Activated naive CD4-positive, alpha-beta T cell treated with anti-CD3 and anti-CD28 coated beads, Interleukin-2, amount 10 ng/mL, durations not matched to agents 7 days and 5 days (primary cell): ENCODE results near the gene PCSK6.
"Not testable (repeated sequence)": the region's sequence is repeated elsewhere in the genome, so short reads cannot be mapped to it uniquely, and the experiment has no call there.

Experiments
- CTCF ChIA-PET: fragments of 350-600 bp; sonication (Branson Sonifier 250); formaldehyde crosslinking; loops from one replicate; lab custom pipeline; 2021; ENCODE audit warnings: antibody characterized with exemption; lab: Charles Lee
- DNase-seq: peaks from one replicate; pipeline ENCODE4 v3.0.0-alpha.2; 2020
- H3K27ac Mint-ChIP-seq: one replicate; pipeline ENCODE4 v1.8.0; 2021; ENCODE audit warnings: mild to moderate bottlenecking, moderate library complexity, mixed read lengths
- H3K27me3 Mint-ChIP-seq: one replicate; pipeline ENCODE4 v1.8.0; 2021; ENCODE audit warnings: mild to moderate bottlenecking, mixed read lengths
- H3K36me3 Mint-ChIP-seq: one replicate; pipeline ENCODE4 v1.8.0; 2021; ENCODE audit warnings: mixed read lengths
- H3K4me1 Mint-ChIP-seq: one replicate; pipeline ENCODE4 v1.8.0; 2021; ENCODE audit warnings: mixed read lengths
- H3K4me3 Mint-ChIP-seq: one replicate; pipeline ENCODE4 v1.8.0; 2021; ENCODE audit warnings: mild to moderate bottlenecking, moderate library complexity, mixed read lengths
- H3K9me3 Mint-ChIP-seq: one replicate; pipeline ENCODE4 v1.8.0; 2021; ENCODE audit warnings: mixed read lengths

The PCSK6 gene

DNA sequence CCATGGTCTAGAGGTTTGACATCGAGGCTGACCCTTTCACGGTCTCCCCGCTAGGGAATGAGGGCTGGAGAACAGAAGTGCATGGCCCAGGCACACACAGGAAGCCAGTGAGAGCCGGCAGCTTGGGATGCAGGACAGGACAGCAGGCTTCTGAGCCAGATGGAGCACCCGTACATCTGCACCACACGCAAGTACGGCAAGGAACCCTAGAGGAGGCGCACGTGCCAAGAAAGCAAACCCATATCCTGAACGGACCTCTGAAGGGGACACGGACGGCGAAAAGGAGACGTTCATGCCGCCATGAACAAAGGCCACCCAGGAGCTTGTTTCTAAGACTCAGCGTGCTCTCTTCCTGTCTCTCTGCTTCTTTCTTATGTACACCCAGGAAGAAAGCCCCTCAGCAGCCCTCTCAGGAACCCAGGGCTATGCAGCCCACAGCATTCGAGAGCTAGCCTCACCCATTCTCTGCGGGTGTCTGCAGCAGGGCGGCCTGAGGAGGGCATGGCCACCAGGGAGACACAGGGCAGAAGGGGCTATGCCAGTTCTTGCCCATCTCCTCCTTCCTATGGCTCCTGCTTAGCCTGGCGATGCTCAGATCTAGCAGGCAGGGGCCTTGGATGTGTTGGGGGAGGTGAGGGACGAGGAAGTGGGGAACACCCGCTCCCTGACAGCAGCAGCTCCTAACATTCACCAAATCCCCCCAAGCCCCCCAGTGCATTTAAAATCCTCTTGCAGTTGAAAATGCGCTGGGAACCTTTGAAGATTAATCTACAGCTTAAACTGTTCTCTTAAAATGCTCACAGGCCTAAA lies 81.3 kb downstream of the PCSK6 start:
- Mint-ChIP-seq H3K27me3 (peaks cover 9% of the 10 kb centered on the region), H3K27ac (no peak overlapping the region), H3K4me1 (no peaks in the 10 kb centered on the region), H3K9me3 (no peaks in the 10 kb centered on the region), H3K4me3 (no peak overlapping the region), H3K36me3 (no peaks in the 10 kb centered on the region)
- DNase-seq, result no peak
- CTCF ChIA-PET, result no interaction called here

DNA sequence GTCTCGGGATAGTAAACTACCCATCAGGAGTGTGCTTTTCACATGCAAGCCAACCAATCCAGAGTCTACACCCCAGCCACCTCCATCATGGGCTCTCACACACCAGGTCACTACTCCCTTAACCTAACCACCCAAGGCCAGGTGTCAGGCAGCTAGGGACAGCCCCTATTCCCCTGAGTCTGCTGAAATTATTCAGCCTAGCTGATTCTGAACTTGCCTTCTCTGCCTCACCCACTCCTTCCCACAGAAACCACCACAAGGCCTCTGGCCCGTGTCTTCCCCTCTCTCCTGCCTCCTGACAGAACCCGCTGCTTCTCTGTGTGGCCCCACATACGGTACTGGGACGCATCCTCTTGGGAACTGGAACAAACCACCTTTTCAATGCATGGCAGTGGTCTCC lies 82.1 kb downstream of the PCSK6 start:
- Mint-ChIP-seq H3K4me1 (no peaks in the 10 kb centered on the region), H3K27me3 (peaks cover 6% of the 10 kb centered on the region), H3K4me3 (no peak overlapping the region), H3K27ac (no peak overlapping the region), H3K9me3 (no peaks in the 10 kb centered on the region), H3K36me3 (no peaks in the 10 kb centered on the region)
- CTCF ChIA-PET, result no interaction called here
- no peak for DNase-seq

DNA sequence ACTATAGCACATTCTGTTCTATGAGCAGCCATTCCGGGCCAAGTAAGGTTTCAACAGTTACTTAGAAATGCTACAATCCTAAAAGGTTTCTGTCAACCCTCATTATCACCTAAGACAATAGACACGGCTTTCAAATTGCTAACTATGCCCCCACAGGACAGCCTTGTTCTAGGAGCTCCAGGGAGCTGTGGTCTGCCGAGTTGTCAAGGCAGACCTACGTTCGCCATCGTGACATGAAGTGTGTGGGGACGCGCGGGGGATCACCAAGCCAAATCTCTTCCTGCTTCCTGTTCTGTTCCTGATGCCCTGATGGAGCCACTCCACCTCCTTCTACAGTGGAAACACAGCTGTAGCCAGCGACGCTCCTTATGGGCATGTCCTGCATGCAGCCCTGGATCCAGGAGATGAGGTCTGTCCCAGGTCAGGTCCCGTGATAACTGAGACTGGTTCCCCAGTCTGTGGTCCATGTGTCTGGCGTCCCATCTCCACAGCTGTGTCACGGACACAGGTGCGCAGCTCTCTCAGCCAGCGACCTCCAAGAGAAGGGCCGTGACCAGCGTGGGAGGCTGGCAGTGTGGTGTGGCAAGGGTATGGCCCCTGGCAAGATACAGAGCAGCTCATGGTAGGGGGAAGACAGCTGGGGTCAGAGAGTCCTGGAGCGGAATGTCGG lies 82.8 kb downstream of the PCSK6 start:
- no peaks in the 10 kb centered on the region for H3K36me3 Mint-ChIP-seq
- H3K4me1 Mint-ChIP-seq, result no peaks in the 10 kb centered on the region
- no peak overlapping the region for H3K4me3 Mint-ChIP-seq
- peaks cover 6% of the 10 kb centered on the region for H3K27me3 Mint-ChIP-seq
- H3K9me3 Mint-ChIP-seq, result no peaks in the 10 kb centered on the region
- CTCF ChIA-PET, result no interaction called here
- DNase-seq, result no peak
- no peak overlapping the region for H3K27ac Mint-ChIP-seq

DNA sequence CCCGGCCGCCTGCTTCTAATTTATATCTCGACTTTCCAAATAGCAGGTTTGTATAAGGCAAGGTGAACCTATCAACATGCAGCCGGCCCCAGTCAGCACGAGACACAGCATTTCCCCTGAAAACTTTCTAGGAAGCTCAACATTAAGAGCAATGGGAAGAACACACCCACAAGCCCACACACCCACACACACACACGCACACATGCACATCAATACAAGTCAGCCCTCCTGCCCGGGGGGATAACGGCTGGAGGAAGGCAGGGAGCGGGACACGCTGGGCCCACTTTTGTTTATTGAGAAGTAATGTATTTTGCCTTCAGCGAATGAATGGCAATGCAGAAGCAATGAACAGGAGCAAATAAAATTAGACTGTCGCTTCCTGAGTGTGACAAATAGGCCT lies 83.5 kb downstream of the PCSK6 start:
- H3K27ac Mint-ChIP-seq, result no peak overlapping the region
- peaks cover 8% of the 10 kb centered on the region for H3K27me3 Mint-ChIP-seq
- H3K4me1 Mint-ChIP-seq, result no peaks in the 10 kb centered on the region
- no peak for DNase-seq
- H3K36me3 Mint-ChIP-seq, result no peaks in the 10 kb centered on the region
- H3K4me3 Mint-ChIP-seq, result no peak overlapping the region
- no peaks in the 10 kb centered on the region for H3K9me3 Mint-ChIP-seq
- CTCF ChIA-PET, result no interaction called here

DNA sequence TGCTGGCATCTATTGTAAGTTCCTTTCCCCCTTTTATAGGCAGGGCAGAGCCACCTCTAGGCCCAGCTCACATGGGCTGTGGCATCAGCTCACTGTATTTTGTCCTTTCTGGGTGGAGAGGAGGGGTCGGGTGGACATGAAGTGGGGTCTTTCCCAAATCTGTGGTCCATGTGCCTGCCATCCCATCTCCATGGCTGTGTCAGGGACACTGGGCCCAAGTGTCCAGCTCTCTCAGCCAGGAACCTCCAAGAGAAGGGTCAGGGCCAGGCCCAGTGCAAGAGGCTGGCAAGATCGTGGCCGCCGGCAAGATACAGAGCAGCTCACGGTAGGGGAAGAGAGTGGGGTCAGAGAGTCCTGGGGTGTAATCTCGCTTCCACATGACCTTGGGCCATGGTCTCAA lies 85.3 kb downstream of the PCSK6 start:
- DNase-seq, result no peak
- Mint-ChIP-seq H3K9me3 (no peaks in the 10 kb centered on the region), H3K27me3 (peaks cover 22% of the 10 kb centered on the region), H3K4me1 (no peaks in the 10 kb centered on the region), H3K36me3 (no peaks in the 10 kb centered on the region), H3K27ac (no peak overlapping the region), H3K4me3 (no peak overlapping the region)
- CTCF ChIA-PET, result no interaction called here

DNA sequence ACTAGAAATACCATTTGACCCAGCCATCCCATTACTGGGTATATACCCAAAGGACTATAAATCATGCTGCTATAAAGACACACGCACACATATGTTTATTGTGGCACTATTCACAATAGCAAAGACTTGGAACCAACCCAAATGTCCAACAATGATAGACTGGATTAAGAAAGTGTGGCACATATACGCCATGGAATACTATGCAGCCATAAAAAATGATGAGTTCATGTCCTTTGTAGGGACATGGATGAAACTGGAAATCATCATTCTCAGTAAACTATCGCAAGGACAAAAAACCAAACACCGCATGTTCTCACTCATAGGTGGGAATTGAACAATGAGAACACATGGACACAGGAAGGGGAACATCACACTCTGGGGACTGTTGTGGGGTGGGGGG lies 86.6 kb downstream of the PCSK6 start:
- H3K4me1 Mint-ChIP-seq, DNase-seq, H3K9me3 Mint-ChIP-seq, H3K27ac Mint-ChIP-seq, CTCF ChIA-PET, H3K36me3 Mint-ChIP-seq, H3K4me3 Mint-ChIP-seq: not testable (repeated sequence)
- peaks cover 32% of the 10 kb centered on the region for H3K27me3 Mint-ChIP-seq

DNA sequence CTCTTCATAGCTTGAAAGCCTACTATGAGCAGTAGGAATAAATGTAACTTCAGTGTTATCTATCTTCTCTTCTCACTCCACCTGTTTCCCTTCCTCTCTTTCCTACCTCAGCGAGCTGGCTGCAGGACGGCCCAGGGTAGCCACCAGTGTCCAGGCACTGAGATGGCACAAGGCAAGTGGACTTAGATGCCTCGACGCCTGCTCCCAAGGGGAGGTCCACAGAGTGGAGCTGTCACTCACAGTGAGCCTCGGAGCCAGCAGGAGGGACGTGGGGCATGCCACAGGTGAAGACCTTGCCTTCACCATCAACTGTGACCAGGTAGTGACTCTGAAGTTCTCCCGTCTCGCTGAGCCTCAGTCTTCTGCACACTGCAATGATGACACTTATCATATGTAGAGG lies 88.2 kb downstream of the PCSK6 start:
- Mint-ChIP-seq H3K9me3 (no peaks in the 10 kb centered on the region), H3K4me1 (no peaks in the 10 kb centered on the region), H3K27ac (no peak overlapping the region), H3K36me3 (no peaks in the 10 kb centered on the region), H3K27me3 (peaks cover 48% of the 10 kb centered on the region), H3K4me3 (no peak overlapping the region)
- CTCF ChIA-PET, result no interaction called here
- DNase-seq, result no peak

DNA sequence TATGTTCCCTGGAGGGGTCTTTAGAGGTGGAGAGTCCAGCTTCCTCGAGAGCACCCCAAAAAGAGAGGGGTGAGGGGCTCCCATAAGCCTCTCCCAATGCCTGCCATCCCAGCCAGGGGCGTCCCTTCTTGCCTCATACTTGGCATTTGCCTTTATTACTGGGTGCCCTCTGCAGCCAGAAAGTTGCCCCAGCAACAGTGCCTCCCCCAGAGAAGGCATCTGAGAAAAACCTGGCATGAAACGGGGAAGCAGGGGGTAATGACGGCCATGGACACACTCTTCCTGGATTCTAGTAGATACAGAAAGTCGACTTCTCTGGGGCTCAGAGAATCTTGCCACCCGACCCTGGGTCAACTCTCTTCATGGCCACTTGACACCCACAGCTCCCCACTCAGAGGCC lies 90.1 kb downstream of the PCSK6 start:
- Mint-ChIP-seq H3K9me3 (no peaks in the 10 kb centered on the region), H3K27me3 (peaks cover 59% of the 10 kb centered on the region), H3K4me3 (no peak overlapping the region), H3K36me3 (no peaks in the 10 kb centered on the region), H3K27ac (no peak overlapping the region), H3K4me1 (no peaks in the 10 kb centered on the region)
- CTCF ChIA-PET, result no interaction called here
- no peak for DNase-seq

DNA sequence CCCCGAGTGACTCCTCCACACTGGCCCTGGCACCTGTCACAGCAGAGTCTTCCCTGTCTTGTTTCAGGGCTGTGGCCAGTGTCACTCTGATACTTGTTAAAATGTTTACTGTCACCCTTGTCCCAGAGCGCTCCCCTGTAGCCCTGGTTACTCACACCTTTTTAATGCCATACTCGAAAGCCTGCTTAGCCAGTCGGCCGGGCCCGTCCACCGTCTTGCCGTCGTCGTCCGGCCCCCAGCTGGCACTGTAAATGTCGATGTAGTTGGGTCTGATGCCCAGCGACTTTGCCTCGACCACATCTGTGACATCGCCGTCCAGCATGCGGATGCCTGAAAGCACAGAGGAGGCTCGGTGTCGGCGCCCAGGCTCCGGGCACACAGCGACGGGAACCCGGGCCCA lies 91.3 kb downstream of the PCSK6 start:
- no peak for DNase-seq
- CTCF ChIA-PET, result no interaction called here
- Mint-ChIP-seq H3K4me1 (no peaks in the 10 kb centered on the region), H3K27ac (no peak overlapping the region), H3K36me3 (no peaks in the 10 kb centered on the region), H3K9me3 (no peaks in the 10 kb centered on the region), H3K4me3 (no peak overlapping the region), H3K27me3 (peaks cover 69% of the 10 kb centered on the region)

DNA sequence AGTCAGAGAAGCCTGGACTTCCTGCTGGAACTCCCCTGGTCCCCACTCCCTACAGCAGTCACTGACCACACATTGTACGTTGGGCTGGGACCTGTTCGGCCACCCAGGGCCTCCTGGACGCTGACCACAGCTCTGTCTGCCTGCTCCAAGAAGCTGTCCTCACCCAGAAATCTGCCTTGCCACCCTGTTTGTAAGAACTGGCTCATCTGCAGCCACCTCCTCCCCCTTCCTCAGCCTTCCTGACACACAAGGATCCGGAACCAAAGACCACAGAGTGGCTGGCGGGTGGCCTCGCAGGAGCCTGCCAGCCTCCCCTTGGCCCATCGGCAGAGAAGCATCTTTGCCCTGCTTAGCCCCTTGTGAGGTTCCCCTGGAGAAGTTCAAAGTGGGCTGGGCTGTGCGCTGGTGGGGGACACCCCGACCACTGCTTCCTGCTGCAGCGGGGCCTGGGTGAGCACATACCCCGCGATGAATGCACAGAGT lies 91.9 kb downstream of the PCSK6 start:
- no peaks in the 10 kb centered on the region for H3K9me3 Mint-ChIP-seq
- DNase-seq, result no peak
- H3K27ac Mint-ChIP-seq, result no peak overlapping the region
- no peaks in the 10 kb centered on the region for H3K36me3 Mint-ChIP-seq
- H3K4me3 Mint-ChIP-seq, result no peak overlapping the region
- H3K27me3 Mint-ChIP-seq, result peaks cover 76% of the 10 kb centered on the region
- CTCF ChIA-PET, result no interaction called here
- H3K4me1 Mint-ChIP-seq, result no peaks in the 10 kb centered on the region

DNA sequence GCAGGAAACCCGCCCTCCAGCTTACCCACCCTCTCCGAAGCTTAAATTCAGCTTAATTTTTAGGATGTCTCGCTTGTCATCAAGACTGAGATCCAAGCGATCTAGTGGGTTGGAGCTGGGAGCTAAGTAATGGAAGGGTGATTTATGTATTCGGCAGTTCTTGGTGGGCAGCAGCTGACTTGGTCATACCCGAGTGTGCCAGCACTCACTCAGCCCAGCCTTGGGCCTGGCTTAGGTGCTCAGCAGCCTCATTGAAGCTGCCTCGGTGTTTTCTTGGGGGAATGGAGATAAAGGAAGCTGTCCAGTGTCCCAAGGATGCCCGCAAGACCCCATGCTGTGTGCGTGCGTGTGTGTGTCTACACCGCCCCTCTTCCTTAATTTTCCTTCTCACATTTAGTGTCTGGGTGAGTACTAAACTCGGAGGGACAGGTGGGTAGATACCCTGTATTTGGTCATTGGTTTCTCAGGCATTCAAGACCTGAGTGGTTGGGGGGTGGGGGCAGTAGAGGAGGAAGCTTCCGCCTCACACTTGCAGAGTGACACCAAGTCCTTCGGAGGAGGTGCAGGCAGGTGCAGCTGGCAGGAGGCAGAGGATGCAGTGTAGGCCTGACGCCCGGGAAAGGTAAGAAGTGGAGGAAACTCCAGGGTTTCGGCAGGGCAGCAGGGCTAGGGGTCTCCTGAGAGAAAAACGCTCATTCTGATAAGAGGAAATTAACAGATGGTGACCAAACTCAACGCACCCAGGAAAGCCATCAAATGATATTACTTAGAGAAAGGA lies 92.8 kb downstream of the PCSK6 start:
- Mint-ChIP-seq H3K36me3 (no peaks in the 10 kb centered on the region), H3K27me3 (peaks cover 77% of the 10 kb centered on the region), H3K4me1 (no peaks in the 10 kb centered on the region), H3K27ac (no peak overlapping the region), H3K9me3 (no peaks in the 10 kb centered on the region), H3K4me3 (no peak overlapping the region)
- DNase-seq, result no peak
- CTCF ChIA-PET, result no interaction called here

DNA sequence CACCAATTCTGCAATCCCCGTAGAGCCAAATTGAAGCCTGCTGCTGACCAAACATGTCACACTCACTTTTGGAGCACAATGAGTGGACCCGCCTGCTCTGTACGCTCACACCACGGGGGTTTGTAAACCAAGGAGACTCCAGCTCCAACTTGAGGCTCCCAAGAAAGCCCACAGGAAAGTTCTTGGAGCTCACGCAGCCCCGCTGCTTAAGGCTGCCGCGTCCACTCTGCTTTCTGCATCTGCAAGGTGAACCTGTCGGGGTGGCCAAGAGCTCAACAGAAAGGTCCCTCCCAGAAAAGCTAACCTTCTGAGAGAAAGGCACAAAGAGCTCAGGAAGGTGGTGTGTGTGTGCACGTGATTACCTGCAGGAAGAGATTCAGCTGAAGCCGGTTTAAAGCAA lies 94.9 kb downstream of the PCSK6 start:
- H3K27ac Mint-ChIP-seq, result no peak overlapping the region
- no peaks in the 10 kb centered on the region for H3K9me3 Mint-ChIP-seq
- no peak for DNase-seq
- peaks cover 69% of the 10 kb centered on the region for H3K27me3 Mint-ChIP-seq
- CTCF ChIA-PET, result no interaction called here
- no peaks in the 10 kb centered on the region for H3K4me1 Mint-ChIP-seq
- H3K4me3 Mint-ChIP-seq, result no peak overlapping the region
- no peaks in the 10 kb centered on the region for H3K36me3 Mint-ChIP-seq

DNA sequence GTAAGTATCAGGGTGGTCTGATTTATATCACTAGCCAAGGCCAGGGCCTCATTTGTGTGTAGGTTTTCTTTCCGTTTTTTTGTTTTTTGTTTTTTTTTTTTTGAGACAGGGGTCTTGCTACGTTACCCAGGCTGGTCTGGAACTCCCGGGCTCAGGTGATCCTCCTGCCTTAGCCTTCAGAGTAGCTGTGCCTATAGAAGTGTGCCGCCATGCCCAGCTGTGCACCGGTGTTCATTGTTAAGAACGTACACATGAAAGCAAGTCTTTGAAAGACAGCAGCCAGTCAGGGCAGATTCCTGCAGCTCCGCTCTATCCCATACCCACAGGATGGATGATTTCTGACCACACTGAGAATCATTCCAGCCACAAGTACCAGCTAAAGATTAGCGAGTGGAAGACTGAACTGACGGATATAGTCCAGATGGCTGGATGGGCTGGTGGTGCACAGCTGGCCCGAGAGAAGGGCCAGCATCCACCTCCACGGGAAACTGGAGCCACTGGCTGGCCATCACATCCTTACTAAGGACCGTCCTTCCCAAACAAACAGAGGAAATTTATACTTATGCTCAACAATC lies 95.4 kb downstream of the PCSK6 start:
- H3K27ac Mint-ChIP-seq, result no peak overlapping the region

DNA sequence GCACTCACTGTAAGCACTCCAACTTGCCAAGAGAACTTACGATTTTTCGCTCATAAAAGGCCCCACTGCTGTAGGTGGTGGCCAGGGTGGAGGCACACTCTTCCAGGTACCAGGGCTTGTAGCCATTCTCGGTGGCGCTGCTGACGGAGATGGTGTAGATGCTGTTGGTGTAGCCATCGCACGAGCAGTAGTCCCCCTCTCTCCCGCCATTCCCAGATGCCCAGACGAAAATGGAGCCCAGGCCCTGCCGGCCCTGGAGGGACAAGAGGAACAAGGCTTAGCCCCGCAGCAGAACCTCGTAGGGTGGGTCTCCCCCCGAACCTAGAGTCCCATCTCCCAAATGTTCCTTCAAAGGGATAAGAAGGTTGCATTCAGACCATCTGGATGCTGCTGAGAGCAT lies 96.3 kb downstream of the PCSK6 start:
- no peaks in the 10 kb centered on the region for H3K9me3 Mint-ChIP-seq
- DNase-seq, result no peak
- no peaks in the 10 kb centered on the region for H3K4me1 Mint-ChIP-seq
- H3K4me3 Mint-ChIP-seq, result no peak overlapping the region
- H3K27ac Mint-ChIP-seq, result no peak overlapping the region
- no peaks in the 10 kb centered on the region for H3K36me3 Mint-ChIP-seq
- H3K27me3 Mint-ChIP-seq, result peaks cover 58% of the 10 kb centered on the region
- CTCF ChIA-PET, result no interaction called here

More for the DNA sequence above, 95.4 kb downstream of the PCSK6 start:
- H3K4me1 Mint-ChIP-seq, result no peaks in the 10 kb centered on the region
- no peaks in the 10 kb centered on the region for H3K36me3 Mint-ChIP-seq
- H3K27me3 Mint-ChIP-seq, result peaks cover 64% of the 10 kb centered on the region
- H3K9me3 Mint-ChIP-seq, result no peaks in the 10 kb centered on the region
- DNase-seq, result no peak
- CTCF ChIA-PET, result no interaction called here
- no peak overlapping the region for H3K4me3 Mint-ChIP-seq
